ENCODE results near the gene KRT86. TPM values are rescaled to one million over a fixed set of nuclear protein-coding genes. Genes with fewer than 3 reads are reported as not detected.

Gene KRT86
- total and polyA plus RNA-seq, 2 of the 8 experiments (the other 6 are each of a cell fraction or from before 2014, with no cell fraction given): 0.12 TPM; not detected in 1

- no peak for TF ChIP-seq SAP30 (IDR thresholded peaks at IDR 0.05; ENCODE audit: insufficient read depth, insufficient replicate concordance, low read length)
- peak; percentile 82 for TF ChIP-seq SUZ12 (IDR thresholded peaks at IDR 0.05; ENCODE audit: low read length)
- TF ChIP-seq JUN (IDR thresholded peaks at IDR 0.05; ENCODE audit: low read depth, low read length): no peak
- TF ChIP-seq ASH2L (IDR thresholded peaks at IDR 0.05; ENCODE audit: low read length): no peak
- no peak for TF ChIP-seq SIRT6 (IDR thresholded peaks at IDR 0.05; ENCODE audit: low read length)
- no peak for TF ChIP-seq GTF2F1 (IDR thresholded peaks at IDR 0.05; ENCODE audit: borderline replicate concordance, low read depth, low read length)
- TF ChIP-seq TEAD4 (IDR thresholded peaks at IDR 0.05; ENCODE audit: low read depth, low read length): no peak
- no peak for TF ChIP-seq BACH1 (IDR thresholded peaks at IDR 0.05; ENCODE audit: low read length)
- TF ChIP-seq, protein P1, sequence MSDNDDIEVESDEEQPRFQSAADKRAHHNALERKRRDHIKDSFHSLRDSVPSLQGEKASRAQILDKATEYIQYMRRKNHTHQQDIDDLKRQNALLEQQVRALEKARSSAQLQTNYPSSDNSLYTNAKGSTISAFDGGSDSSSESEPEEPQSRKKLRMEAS (IDR thresholded peaks at IDR 0.05): peak; percentile 8; the same call in 1 of the 2 replicates
- no peak for TF ChIP-seq TAF1 (IDR thresholded peaks at IDR 0.05; ENCODE audit: low read depth, low read length)
- TF ChIP-seq GABPA (IDR thresholded peaks at IDR 0.05; ENCODE audit: borderline replicate concordance, insufficient read depth, low read length): peak; percentile 61; the same call in 1 of the 2 replicates
- no peak for TF ChIP-seq SP1 (IDR thresholded peaks at IDR 0.05; ENCODE audit: low read depth, low read length)
- TF ChIP-seq RXRA (IDR thresholded peaks at IDR 0.05; ENCODE audit: insufficient read depth, low read depth, low read length): no peak
- no peak for TF ChIP-seq FOSL1 (IDR thresholded peaks at IDR 0.05; ENCODE audit: insufficient read depth, low read depth, low read length)
- no peak for TF ChIP-seq NANOG (IDR thresholded peaks at IDR 0.05; ENCODE audit: insufficient read depth, low read depth, low read length, poor library complexity, severe bottlenecking)
- TF ChIP-seq TBP (IDR thresholded peaks at IDR 0.05; ENCODE audit: low read depth, low read length): peak; percentile 25; the same call in 1 of the 2 replicates
- no peak for TF ChIP-seq POLR2A (IDR thresholded peaks at IDR 0.05; ENCODE audit: control extremely low read depth in 1 of 2, low read depth in 2 of 2, low read length in 2 of 2)
- no peak for TF ChIP-seq CHD2 (IDR thresholded peaks at IDR 0.05; ENCODE audit: low read length)
- TF ChIP-seq YY1 (IDR thresholded peaks at IDR 0.05; ENCODE audit: low read depth, low read length): 0 out of 2 replicates have a peak, but pooled peaks have one; percentile 15
- TF ChIP-seq, protein P2, sequence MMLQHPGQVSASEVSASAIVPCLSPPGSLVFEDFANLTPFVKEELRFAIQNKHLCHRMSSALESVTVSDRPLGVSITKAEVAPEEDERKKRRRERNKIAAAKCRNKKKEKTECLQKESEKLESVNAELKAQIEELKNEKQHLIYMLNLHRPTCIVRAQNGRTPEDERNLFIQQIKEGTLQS (IDR thresholded peaks at IDR 0.05; ENCODE audit: insufficient read depth, low read depth, low read length): no peak
- no peak for TF ChIP-seq SP2 (IDR thresholded peaks at IDR 0.05; ENCODE audit: low read length)
- TF ChIP-seq RAD21 (IDR thresholded peaks at IDR 0.05 in 1 of 2, conservative IDR thresholded peaks at IDR 0.05 in 1 of 2; ENCODE audit: low read depth in 2 of 2, low read length in 2 of 2): peak in 1 of 2 experiments; percentile 15; a peak in 1 of 4 replicates
- no peak for TF ChIP-seq MAFK (IDR thresholded peaks at IDR 0.05; ENCODE audit: low read depth, low read length)
- no peak for TF ChIP-seq HDAC6 (IDR thresholded peaks at IDR 0.05; ENCODE audit: low read depth, low read length)
Observed at GRCh38 chr12:52307836-52308805, 33.7 kb downstream of the KRT86 start (continued).
